HepG2 (cell line): ENCODE data around the gene MRPL38. TPM values are rescaled to one million over a fixed set of nuclear protein-coding genes. Genes with fewer than 3 reads are reported as not detected.

Experiments used
- GTF2F1 ChIP-seq: fragments of 150-350 bp; IDR thresholded peaks from 2 replicates; pipeline ENCODE4 v1.6.1; 2014; ENCODE audit warnings: low read length
- KMT2B ChIP-seq: IDR thresholded peaks from 2 replicates; pipeline ENCODE4 v1.6.1; 2016; ENCODE audit warnings: missing genetic modification reagents, missing compliant biosample characterization
- MEF2D ChIP-seq: sonication (generic); formaldehyde crosslinking; IDR thresholded peaks from 2 replicates; pipeline ENCODE4 v1.5.1; 2020; ENCODE audit warnings: mild to moderate bottlenecking, missing genetic modification reagents
- NFRKB ChIP-seq: fragments of 450-650 bp; IDR thresholded peaks from 2 replicates; pipeline ENCODE4 v1.6.1; 2017
- RBM39 ChIP-seq: fragments of 200-400 bp; formaldehyde crosslinking; IDR thresholded peaks from one replicate; pipeline ENCODE4 v1.6.1; 2018; ENCODE audit warnings: antibody characterized with exemption, mild to moderate bottlenecking, low read depth, low read length; ENCODE audit not compliant: poor library complexity, severe bottlenecking
- SNAI1 ChIP-seq: sonication (generic); formaldehyde crosslinking; IDR thresholded peaks from 2 replicates; pipeline ENCODE4 v1.5.0; 2020; ENCODE audit warnings: mild to moderate bottlenecking, missing genetic modification reagents, borderline replicate concordance
- SP140L ChIP-seq: sonication (generic); formaldehyde crosslinking; IDR thresholded peaks from 2 replicates; pipeline ENCODE4 v1.4.0; 2020; ENCODE audit warnings: missing genetic modification reagents, borderline replicate concordance
- ZFP36L1 ChIP-seq: sonication (generic); formaldehyde crosslinking; IDR thresholded peaks from 2 replicates; pipeline ENCODE4 v1.8.0; 2022; ENCODE audit warnings: mild to moderate bottlenecking, missing genetic modification reagents, moderate library complexity
- ZFP36L2 ChIP-seq: sonication (generic); formaldehyde crosslinking; IDR thresholded peaks from 2 replicates; pipeline ENCODE4 v1.4.0; 2020; ENCODE audit warnings: missing genetic modification reagents
- ZMYM4 ChIP-seq: sonication (generic); formaldehyde crosslinking; IDR thresholded peaks from 2 replicates; pipeline ENCODE4 v1.8.1; 2023; ENCODE audit warnings: mild to moderate bottlenecking, missing genetic modification reagents
- ZNF441 ChIP-seq: sonication (generic); formaldehyde crosslinking; IDR thresholded peaks from 2 replicates; pipeline ENCODE4 v1.7.0; 2021; ENCODE audit warnings: missing genetic modification reagents, borderline replicate concordance
- ZNF552 ChIP-seq: sonication (generic); formaldehyde crosslinking; IDR thresholded peaks from 2 replicates; pipeline ENCODE4 v1.9.0; 2022; ENCODE audit warnings: missing genetic modification reagents, mild to moderate bottlenecking, borderline replicate concordance
- polyA plus RNA-seq, 8 experiments: library from polyadenylated mRNA; depleted of rRNA in 3 of 8; stranded (reverse) in 7 of 8; unstranded in 1 of 8; fragments of >200 nt; fragmentation: Illumina TruSeq in 4 of 8; extraction: Trizol in 4 of 8; gene quantifications; 2 replicates each; pipeline versions ENCODE4 v1.2.1 to v1.2.3, GENCODE V29; 2011 to 2016; ENCODE audit warnings: low read depth in 4 of 8, missing spikeins in 1 of 8, mixed read lengths in 1 of 8; ENCODE audit not compliant: insufficient read depth in 1 of 8
- total RNA-seq, 5 experiments: library from RNA; depleted of rRNA; stranded (reverse); fragments of >200 nt; fragmentation: Illumina TruSeq; extraction: Trizol; gene quantifications; 2 replicates each; pipeline ENCODE4 v1.2.3, GENCODE V29; 2016; ENCODE audit warnings: low read depth in 1 of 5
- TF ChIP-seq, protein P1 (sequence below): sonication (generic); formaldehyde crosslinking; IDR thresholded peaks from 2 replicates; pipeline ENCODE4 v1.4.0; 2020; ENCODE audit warnings: mild to moderate bottlenecking, missing genetic modification reagents
- TF ChIP-seq, protein P2 (sequence below): sonication (generic); formaldehyde crosslinking; IDR thresholded peaks from 2 replicates; pipeline ENCODE4 v1.5.1; 2020; ENCODE audit warnings: mild to moderate bottlenecking, missing genetic modification reagents

The MRPL38 gene
- total and polyA plus RNA-seq, 2 of the 13 experiments (the other 11 are each of a cell fraction or from before 2014, with no cell fraction given) = 83.7 to 125 TPM

DNA sequence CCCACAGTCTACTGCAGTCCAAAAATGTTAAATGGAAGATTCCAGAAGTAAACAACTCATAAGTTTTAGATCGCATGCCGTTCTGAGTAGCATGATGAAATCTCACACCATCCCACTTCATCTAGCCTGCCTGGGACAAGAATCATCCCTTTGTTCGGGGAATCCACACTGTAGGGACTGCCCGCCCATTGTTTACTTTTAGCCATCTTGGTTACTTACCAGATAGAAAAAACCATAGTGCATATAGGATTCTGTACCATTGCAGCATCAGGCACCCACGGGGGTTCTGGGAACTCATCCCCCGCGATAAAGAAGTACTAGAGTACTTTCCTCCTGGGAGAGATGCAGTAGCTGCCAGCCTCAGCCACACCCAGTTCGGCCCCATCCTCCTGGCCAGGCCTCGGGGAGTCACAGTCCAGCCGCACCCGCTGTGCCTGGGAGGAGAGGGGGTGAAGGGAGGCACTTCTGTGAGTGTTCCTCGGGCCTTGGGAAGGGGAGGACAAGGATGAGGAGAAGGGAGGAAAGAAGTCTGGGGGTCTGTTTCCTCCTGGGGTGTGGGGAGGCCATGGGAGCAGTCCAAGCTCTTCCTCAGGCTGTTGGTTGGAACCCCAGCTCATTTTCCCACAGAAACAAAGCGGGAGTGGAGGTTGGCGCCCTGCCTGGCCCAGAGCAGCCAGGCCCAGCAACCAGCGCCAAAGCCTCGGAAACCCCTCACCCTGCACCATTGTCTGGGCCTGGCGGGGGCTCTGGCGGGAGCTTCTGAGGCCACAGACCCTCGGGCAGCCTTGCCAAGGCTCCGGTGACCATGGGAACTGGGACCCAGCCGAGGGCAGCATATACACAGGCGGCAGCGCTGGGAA lies 35.2 kb downstream of the MRPL38 start (continued):
- TF ChIP-seq, protein P1, sequence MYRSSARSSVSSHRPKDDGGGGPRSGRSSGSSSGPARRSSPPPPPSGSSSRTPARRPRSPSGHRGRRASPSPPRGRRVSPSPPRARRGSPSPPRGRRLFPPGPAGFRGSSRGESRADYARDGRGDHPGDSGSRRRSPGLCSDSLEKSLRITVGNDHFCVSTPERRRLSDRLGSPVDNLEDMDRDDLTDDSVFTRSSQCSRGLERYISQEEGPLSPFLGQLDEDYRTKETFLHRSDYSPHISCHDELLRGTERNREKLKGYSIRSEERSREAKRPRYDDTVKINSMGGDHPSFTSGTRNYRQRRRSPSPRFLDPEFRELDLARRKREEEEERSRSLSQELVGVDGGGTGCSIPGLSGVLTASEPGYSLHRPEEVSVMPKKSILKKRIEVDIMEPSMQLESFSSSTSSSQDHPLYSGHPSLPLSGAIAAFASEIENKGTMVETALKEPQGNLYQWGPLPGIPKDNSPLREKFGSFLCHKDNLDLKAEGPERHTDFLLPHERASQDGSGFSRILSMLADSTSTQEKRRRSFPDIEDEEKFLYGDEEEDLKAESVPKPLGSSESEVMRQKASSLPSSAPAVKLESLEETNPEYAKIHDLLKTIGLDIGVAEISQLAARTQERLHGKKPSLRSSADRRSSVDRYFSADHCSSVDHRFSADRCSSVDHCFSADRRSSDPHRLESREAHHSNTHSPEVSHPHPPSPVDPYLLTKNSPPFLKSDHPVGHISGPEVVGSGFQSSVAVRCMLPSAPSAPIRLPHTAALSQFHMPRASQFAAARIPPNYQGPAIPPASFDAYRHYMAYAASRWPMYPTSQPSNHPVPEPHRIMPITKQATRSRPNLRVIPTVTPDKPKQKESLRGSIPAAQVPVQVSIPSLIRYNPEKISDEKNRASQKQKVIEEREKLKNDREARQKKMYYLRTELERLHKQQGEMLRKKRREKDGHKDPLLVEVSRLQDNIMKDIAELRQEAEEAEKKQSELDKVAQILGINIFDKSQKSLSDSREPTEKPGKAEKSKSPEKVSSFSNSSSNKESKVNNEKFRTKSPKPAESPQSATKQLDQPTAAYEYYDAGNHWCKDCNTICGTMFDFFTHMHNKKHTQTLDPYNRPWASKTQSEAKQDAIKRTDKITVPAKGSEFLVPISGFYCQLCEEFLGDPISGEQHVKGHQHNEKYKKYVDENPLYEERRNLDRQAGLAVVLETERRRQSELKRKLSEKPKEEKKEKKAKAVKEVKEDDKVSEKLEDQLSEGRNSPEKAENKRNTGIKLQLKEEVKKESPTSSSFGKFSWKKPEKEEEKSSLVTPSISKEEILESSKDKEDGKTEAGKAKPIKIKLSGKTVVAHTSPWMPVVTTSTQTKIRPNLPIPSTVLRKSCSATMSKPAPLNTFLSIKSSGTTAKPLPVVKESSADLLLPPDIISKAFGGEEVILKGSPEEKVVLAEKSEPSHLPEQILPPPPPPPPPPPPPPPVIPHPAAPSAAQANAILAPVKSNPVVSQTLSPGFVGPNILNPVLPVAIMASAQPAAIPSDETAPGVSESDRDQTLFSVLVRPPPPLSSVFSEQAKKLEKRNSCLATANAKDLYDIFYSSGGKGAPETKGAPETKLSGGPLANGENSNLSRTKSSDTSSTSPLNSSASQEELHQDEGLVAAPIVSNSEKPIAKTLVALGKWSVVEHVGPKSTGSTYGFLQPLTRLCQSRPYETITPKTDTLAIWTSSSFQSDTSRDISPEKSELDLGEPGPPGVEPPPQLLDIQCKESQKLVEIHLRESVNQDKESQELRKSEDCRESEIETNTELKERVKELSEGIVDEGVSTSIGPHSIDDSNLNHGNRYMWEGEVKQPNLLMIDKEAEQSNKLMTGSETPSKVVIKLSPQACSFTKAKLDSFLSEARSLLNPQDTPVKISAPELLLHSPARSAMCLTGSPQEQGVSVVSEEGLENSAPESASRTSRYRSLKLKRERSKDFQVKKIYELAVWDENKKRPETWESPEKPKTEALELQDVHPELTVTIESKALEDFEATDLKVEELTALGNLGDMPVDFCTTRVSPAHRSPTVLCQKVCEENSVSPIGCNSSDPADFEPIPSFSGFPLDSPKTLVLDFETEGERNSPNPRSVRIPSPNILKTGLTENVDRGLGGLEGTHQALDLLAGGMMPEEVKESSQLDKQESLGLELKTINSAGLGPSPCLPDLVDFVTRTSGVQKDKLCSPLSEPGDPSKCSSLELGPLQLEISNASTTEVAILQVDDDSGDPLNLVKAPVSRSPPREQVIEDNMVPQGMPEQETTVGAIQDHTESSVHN (CRISPR knock-in tag) = 0 out of 2 replicates have a peak, but pooled peaks have one; percentile 47
- TF ChIP-seq ZNF552 (CRISPR knock-in tag) = no peak
- TF ChIP-seq ZFP36L1 (CRISPR knock-in tag) = no peak; the same call in 1 of the 2 replicates
- 0 out of 2 replicates have a peak, but pooled peaks have one; percentile 45 for TF ChIP-seq MEF2D
- TF ChIP-seq NFRKB = peak; percentile 34; the same call in 1 of the 2 replicates
- TF ChIP-seq SP140L (CRISPR knock-in tag) = peak; percentile 48; the same call in 1 of the 2 replicates
- no peak for TF ChIP-seq SNAI1 (CRISPR knock-in tag)
- TF ChIP-seq RBM39 = no peak
- no peak for TF ChIP-seq GTF2F1
- TF ChIP-seq KMT2B = peak; percentile 76
- peak; percentile 49 for TF ChIP-seq ZMYM4 (CRISPR knock-in tag)
- TF ChIP-seq, protein P2, sequence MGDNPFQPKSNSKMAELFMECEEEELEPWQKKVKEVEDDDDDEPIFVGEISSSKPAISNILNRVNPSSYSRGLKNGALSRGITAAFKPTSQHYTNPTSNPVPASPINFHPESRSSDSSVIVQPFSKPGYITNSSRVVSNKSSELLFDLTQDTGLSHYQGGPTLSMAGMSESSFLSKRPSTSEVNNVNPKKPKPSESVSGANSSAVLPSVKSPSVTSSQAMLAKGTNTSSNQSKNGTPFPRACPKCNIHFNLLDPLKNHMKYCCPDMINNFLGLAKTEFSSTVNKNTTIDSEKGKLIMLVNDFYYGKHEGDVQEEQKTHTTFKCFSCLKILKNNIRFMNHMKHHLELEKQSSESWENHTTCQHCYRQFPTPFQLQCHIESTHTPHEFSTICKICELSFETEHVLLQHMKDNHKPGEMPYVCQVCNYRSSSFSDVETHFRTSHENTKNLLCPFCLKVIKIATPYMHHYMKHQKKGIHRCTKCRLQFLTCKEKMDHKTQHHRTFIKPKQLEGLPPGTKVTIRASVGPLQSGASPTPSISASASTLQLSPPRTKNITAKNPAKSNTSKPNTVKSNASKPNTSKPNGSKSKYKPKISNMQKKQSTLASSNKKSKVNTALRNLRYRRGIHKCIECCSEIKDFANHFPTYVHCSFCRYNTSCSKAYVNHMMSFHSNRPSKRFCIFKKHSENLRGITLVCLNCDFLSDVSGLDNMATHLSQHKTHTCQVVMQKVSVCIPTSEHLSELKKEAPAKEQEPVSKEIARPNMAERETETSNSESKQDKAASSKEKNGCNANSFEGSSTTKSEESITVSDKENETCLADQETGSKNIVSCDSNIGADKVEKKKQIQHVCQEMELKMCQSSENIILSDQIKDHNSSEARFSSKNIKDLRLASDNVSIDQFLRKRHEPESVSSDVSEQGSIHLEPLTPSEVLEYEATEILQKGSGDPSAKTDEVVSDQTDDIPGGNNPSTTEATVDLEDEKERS = peak; percentile 90
- no peak; the same call in 1 of the 2 replicates for TF ChIP-seq ZFP36L2
- TF ChIP-seq ZNF441 (CRISPR knock-in tag) = no peak
